Keratinocyte (primary cell): ENCODE data around the gene ILKAP. TPM values are rescaled to one million over a fixed set of nuclear protein-coding genes. Genes with fewer than 3 reads are reported as not detected.

ENCODE experiments used
- DNase-seq: peaks from one replicate; pipeline ENCODE4 v3.0.0-alpha.2; 2011; ENCODE audit warnings: low read depth, missing footprints, low spot score
- FAIRE-seq: peaks from 2 replicates; lab custom pipeline; 2011; peaks lifted over from hg19 to GRCh38; lab: Jason Lieb, UNC
- H2AFZ ChIP-seq: 2 replicates; pipeline ENCODE4 v1.6.0; 2012; ENCODE audit warnings: low read length, control low read depth, inconsistent platforms; ENCODE audit not compliant: control insufficient read depth
- H3K27ac ChIP-seq: 2 replicates; pipeline ENCODE4 v1.5.1; 2011; ENCODE audit warnings: low read length; ENCODE audit not compliant: control insufficient read depth, insufficient read depth
- H3K27me3 ChIP-seq: 3 replicates; pipeline ENCODE4 v1.6.0; 2011; ENCODE audit warnings: low read length; ENCODE audit not compliant: control insufficient read depth, insufficient read depth; ENCODE audit errors: extremely low read depth
- H3K36me3 ChIP-seq, 2 experiments: 2 replicates in 1 of 2; 3 replicates in 1 of 2; pipeline ENCODE4 v1.5.1; 2011; ENCODE audit warnings: low read length in 2 of 2, mild to moderate bottlenecking in 1 of 2; ENCODE audit not compliant: control insufficient read depth in 2 of 2, insufficient read depth in 2 of 2; ENCODE audit errors: extremely low read depth in 1 of 2
- H3K4me1 ChIP-seq: 3 replicates; pipeline ENCODE4 v1.5.1; 2011; ENCODE audit warnings: low read length; ENCODE audit not compliant: control insufficient read depth, insufficient read depth; ENCODE audit errors: extremely low read depth
- H3K4me2 ChIP-seq: 3 replicates; pipeline ENCODE4 v1.6.0; 2011; ENCODE audit warnings: low read depth, low read length; ENCODE audit not compliant: control insufficient read depth, insufficient read depth; ENCODE audit errors: extremely low read depth
- H3K4me3 ChIP-seq, 3 experiments: fragments of 200-600 bp in 1 of 3; sonication (generic) in 1 of 3; 2 replicates in 2 of 3; 3 replicates in 1 of 3; pipeline ENCODE4 v1.5.1; 2011 to 2016; ENCODE audit warnings: low read length in 3 of 3, mild to moderate bottlenecking in 3 of 3, control low read depth in 2 of 3, inconsistent platforms in 1 of 3, low read depth in 1 of 3, mixed read lengths in 1 of 3, mixed run types in 1 of 3, moderate library complexity in 1 of 3; ENCODE audit not compliant: control insufficient read depth in 2 of 3, insufficient read depth in 2 of 3; ENCODE audit errors: extremely low read depth in 1 of 3
- H3K79me2 ChIP-seq: 2 replicates; pipeline ENCODE4 v1.6.0; 2012; ENCODE audit warnings: low read length; ENCODE audit not compliant: control insufficient read depth, insufficient read depth
- H3K9ac ChIP-seq: 3 replicates; pipeline ENCODE4 v1.6.0; 2011; ENCODE audit warnings: low read length; ENCODE audit not compliant: control insufficient read depth, insufficient read depth; ENCODE audit errors: extremely low read depth
- H3K9me1 ChIP-seq: 3 replicates; pipeline ENCODE4 v1.6.0; 2011; ENCODE audit warnings: low read length; ENCODE audit not compliant: control insufficient read depth, insufficient read depth; ENCODE audit errors: extremely low read depth
- H3K9me3 ChIP-seq: 2 replicates; pipeline ENCODE4 v1.5.1; 2012; ENCODE audit warnings: low read depth, low read length; ENCODE audit not compliant: control insufficient read depth
- H4K20me1 ChIP-seq: 3 replicates; pipeline ENCODE4 v1.6.0; 2011; ENCODE audit warnings: low read length; ENCODE audit not compliant: control insufficient read depth, insufficient read depth; ENCODE audit errors: extremely low read depth
- EZH2 ChIP-seq: IDR thresholded peaks from one replicate; pipeline ENCODE4 v1.6.1; 2012; ENCODE audit warnings: inconsistent platforms, mild to moderate bottlenecking, low read length, moderate library complexity
- dilution Hi-C: fragments of 300-500 bp; cut with MboI; formaldehyde crosslinking; loops from one replicate; pipeline ENCODE4 v1.7.0; 2020; ENCODE audit warnings: low sequenced_read_pairs; ENCODE audit not compliant: extremely low pct_ligation_motif_present
- polyA plus RNA-seq, 5 experiments: library from polyadenylated mRNA; depleted of rRNA in 3 of 5; stranded (reverse) in 3 of 5; stranded (forward) in 1 of 5; unstranded in 1 of 5; fragments of >200 nt; gene quantifications; 1 replicate in 1 of 5; 2 replicates in 3 of 5; 3 replicates in 1 of 5; pipeline versions ENCODE4 v1.2.1 to v1.2.3, GENCODE V29; 2011 to 2012; ENCODE audit warnings: missing spikeins in 2 of 5, low read depth in 1 of 5, low replicate concordance in 1 of 5
- TF ChIP-seq, protein P1 (sequence below), 3 experiments: IDR thresholded peaks in 1 of 3; conservative IDR thresholded peaks in 1 of 3; optimal IDR thresholded peaks in 1 of 3; 2 replicates in 2 of 3; 3 replicates in 1 of 3; pipeline versions ENCODE3 to v1.5.1; 2011; ENCODE audit warnings: low read length in 3 of 3, mild to moderate bottlenecking in 3 of 3, moderate library complexity in 2 of 3, control low read depth in 1 of 3, inconsistent platforms in 1 of 3; ENCODE audit not compliant: insufficient read depth in 2 of 3; ENCODE audit errors: extremely low read depth in 1 of 3

The ILKAP gene
- polyA plus RNA-seq, 1 donor (not counting 4 experiments of a cell fraction or from before 2014, with no cell fraction given), result 39.1 TPM

DNA sequence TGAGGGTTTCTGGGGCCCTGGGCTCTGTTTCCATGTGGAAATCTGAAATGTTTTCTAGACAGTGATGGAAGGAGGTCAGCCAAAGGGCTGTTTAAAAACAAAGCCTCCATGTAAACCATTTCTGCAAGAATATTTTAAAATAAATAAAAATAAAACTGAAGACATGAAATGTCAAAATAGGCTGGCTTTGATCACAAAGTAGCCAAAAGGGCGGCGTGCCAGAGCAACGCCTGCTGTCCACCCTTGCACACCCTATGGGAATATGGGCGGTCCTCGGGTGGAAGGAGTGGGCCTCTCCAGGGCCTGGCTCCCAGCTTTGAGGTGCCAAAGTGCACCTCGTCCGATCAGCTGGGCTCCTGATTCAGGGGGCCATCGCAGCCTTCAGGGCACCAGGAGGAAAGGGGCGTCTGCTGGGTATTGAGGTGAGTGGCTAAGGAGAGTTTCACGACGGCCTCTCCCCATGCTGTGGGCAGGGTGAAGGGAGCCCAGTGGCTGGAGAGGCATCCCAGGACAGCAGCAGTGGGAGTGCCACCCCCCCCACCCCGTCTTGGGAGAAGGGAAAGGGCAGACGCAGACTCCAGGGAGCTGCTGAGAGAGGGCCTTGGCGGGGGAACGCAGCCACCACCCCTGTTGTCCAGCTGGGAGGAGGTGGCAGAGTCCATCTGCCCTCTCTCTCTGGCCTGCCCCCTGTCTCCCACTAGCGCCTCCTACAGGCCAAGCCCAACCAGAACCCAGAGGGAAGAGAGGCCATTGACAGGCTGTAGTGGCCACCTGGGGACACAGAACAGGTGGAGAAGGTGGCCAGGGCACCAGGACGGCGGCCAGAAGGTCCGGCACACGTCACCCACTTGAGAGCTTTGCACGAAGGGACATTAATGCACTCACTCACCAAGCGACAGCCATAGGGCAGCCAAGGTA lies 50.5 kb downstream of the ILKAP start:
- dilution Hi-C loops, result no loop called here
- Histone ChIP-seq H3K4me1 (no peaks in the 10 kb centered on the region), H3K9me3 (no peaks in the 10 kb centered on the region), H4K20me1 (no peaks in the 10 kb centered on the region), H3K36me3 (no peaks in the 10 kb centered on the region), H2AFZ (no peak overlapping the region), H3K27ac (no peak overlapping the region), H3K9ac (no peak overlapping the region), H3K4me2 (no peak overlapping the region), H3K9me1 (no peaks in the 10 kb centered on the region), H3K4me3 (no peak overlapping the region), H3K79me2 (no peaks in the 10 kb centered on the region), H3K27me3 (no peaks in the 10 kb centered on the region)
- no peak for FAIRE-seq
- TF ChIP-seq, protein P1, sequence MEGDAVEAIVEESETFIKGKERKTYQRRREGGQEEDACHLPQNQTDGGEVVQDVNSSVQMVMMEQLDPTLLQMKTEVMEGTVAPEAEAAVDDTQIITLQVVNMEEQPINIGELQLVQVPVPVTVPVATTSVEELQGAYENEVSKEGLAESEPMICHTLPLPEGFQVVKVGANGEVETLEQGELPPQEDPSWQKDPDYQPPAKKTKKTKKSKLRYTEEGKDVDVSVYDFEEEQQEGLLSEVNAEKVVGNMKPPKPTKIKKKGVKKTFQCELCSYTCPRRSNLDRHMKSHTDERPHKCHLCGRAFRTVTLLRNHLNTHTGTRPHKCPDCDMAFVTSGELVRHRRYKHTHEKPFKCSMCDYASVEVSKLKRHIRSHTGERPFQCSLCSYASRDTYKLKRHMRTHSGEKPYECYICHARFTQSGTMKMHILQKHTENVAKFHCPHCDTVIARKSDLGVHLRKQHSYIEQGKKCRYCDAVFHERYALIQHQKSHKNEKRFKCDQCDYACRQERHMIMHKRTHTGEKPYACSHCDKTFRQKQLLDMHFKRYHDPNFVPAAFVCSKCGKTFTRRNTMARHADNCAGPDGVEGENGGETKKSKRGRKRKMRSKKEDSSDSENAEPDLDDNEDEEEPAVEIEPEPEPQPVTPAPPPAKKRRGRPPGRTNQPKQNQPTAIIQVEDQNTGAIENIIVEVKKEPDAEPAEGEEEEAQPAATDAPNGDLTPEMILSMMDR (optimal IDR thresholded peaks at IDR 0.05 in 1 of 3, IDR thresholded peaks at IDR 0.05 in 1 of 3, conservative IDR thresholded peaks at IDR 0.05 in 1 of 3; ENCODE audit: extremely low read depth in 1 of 3, insufficient read depth in 2 of 3, low read length in 3 of 3), result peak in 2 of 3 experiments; percentile 24 to 32
- no peak for TF ChIP-seq EZH2
- DNase-seq, result no peak

DNA sequence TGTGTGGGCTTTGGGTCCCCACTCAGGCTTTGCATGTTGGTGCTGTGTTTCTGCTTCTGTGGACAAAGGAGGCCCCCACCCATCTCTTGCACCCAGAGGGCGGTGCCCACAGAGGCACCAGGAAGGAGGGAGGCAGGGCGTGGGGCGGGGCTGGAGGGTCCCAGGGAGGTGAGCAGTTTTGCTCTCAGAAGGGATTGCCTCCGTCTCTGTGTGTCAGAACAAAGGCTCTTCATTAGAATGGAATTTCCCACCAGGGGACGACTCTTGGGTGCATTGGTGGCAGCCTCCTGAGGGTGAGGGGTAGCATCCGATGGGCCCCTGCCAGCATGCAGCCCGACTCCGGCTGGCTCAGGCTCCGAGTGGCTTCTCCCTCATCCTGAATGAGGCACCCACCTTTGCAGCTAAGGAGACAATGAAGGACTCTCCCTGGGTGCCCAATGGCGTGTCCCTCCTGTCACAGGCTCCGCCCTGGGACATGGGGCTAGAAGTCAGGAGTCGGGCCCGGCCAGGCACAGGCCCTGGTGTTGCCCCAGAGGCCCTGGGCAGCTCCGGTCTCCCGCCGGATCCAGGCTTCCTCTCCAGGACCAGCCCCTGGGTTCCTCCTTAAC lies 51.8 kb downstream of the ILKAP start:
- H3K27ac ChIP-seq, result no peak overlapping the region
- no peak overlapping the region for H3K4me2 ChIP-seq
- no peaks in the 10 kb centered on the region for H3K79me2 ChIP-seq
- H3K4me3 ChIP-seq, result no peak overlapping the region
- H3K4me1 ChIP-seq, result no peaks in the 10 kb centered on the region
- dilution Hi-C loops, result no loop called here
- no peaks in the 10 kb centered on the region for H3K36me3 ChIP-seq
- FAIRE-seq (no peak), DNase-seq (no peak)
- TF ChIP-seq EZH2, result no peak
- TF ChIP-seq, protein P1 (optimal IDR thresholded peaks at IDR 0.05 in 1 of 3, IDR thresholded peaks at IDR 0.05 in 1 of 3, conservative IDR thresholded peaks at IDR 0.05 in 1 of 3; ENCODE audit: extremely low read depth in 1 of 3, insufficient read depth in 2 of 3, low read length in 3 of 3), result no peak
- no peaks in the 10 kb centered on the region for H3K27me3 ChIP-seq
- no peak overlapping the region for H2AFZ ChIP-seq
- H3K9me3 ChIP-seq, result no peaks in the 10 kb centered on the region
- no peaks in the 10 kb centered on the region for H4K20me1 ChIP-seq
- no peaks in the 10 kb centered on the region for H3K9me1 ChIP-seq
- no peak overlapping the region for H3K9ac ChIP-seq
